ENCODE data around the gene STAM. TPM values are rescaled to one million over a fixed set of nuclear protein-coding genes. Genes with fewer than 3 reads are reported as not detected.

The STAM gene
- total and polyA plus RNA-seq, 2 donors (not counting 3 experiments of a cell fraction or from before 2014, with no cell fraction given), result 17.7 to 20.0 TPM

DNA sequence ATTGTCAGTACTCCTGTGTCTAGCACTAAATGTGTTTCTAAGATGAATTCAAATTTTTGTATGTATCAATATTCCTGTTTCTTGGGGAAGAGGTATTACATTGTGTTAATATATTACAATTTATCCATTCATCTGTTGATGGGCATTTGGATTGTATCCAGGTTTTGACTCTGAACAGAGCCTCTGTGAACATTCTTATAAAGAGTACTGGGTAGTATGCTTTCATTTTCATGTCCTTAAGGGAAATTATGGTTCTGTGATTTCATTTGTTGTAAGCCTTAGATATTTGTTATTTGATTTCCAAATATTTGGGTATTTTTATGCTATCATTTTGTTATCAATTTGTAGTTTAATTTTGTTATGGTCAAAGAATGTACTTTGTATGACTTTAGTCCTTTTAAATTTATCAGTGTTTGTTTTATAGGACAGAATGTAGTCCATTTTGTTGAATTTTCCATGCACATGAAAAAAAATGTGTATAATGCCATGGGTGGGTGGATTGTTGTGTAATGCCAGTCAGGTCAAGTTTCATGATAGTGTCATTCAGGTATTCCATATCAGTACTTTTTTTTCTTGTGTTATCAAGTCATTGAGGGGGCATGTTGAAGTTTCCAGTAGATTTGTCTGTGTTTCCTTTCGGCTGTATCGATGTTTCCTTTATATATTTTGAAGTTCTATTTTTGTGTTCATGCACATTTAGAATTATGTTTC is 38.4 kb downstream of the STAM start:
- Histone ChIP-seq H3K4me2 (ENCODE audit: insufficient read depth, low read length) (no peak overlapping the region), H3K27ac (ENCODE audit: insufficient read depth, low read depth, low read length) (no peak overlapping the region), H3K9ac (replicated peaks; ENCODE audit: extremely low read depth, insufficient read depth, low read length) (no peak overlapping the region), H3K36me3 (ENCODE audit: control insufficient read depth in 2 of 2, extremely low read depth in 1 of 2, insufficient read depth in 2 of 2, low read length in 2 of 2) (no peaks in the 10 kb centered on the region), H3K9me3 (replicated peaks; ENCODE audit: control insufficient read depth, insufficient read depth, low read length) (no peaks in the 10 kb centered on the region), H3K79me2 (ENCODE audit: control insufficient read depth, insufficient read depth, low read length) (peaks cover 52% of the 10 kb centered on the region), H2AFZ (ENCODE audit: low read depth, low read length) (no peak overlapping the region), H3K4me1 (ENCODE audit: control insufficient read depth, extremely low read depth, insufficient read depth, low read length) (peaks cover 2% of the 10 kb centered on the region), H3K9me1 (replicated peaks; ENCODE audit: control insufficient read depth, extremely low read depth, insufficient read depth, low read length) (peaks cover 2% of the 10 kb centered on the region), H4K20me1 (replicated peaks; ENCODE audit: control insufficient read depth, extremely low read depth, insufficient read depth, low read length) (no peaks in the 10 kb centered on the region), H3K27me3 (ENCODE audit: control insufficient read depth in 2 of 2, insufficient read depth in 2 of 2, low read length in 2 of 2) (no peaks in the 10 kb centered on the region), H3K4me3 (replicated peaks in 1 of 3; ENCODE audit: insufficient read depth in 1 of 3, low read depth in 1 of 3, low read length in 3 of 3) (no peak overlapping the region)
- ChIA-PET POLR2A (no interaction called here), CTCF (no interaction called here)
- no peak for FAIRE-seq
- no peak for TF ChIP-seq EZH2 (IDR thresholded peaks at IDR 0.05; ENCODE audit: borderline replicate concordance, low read depth, low read length, severe bottlenecking)
- no peak for TF ChIP-seq JUN (IDR thresholded peaks at IDR 0.05; ENCODE audit: borderline replicate concordance, insufficient read depth, insufficient read length, low read depth)
- no peak for TF ChIP-seq FOS (IDR thresholded peaks at IDR 0.05; ENCODE audit: borderline replicate concordance, insufficient read depth, low read length)
- TF ChIP-seq GATA2 (IDR thresholded peaks at IDR 0.05; ENCODE audit: insufficient read depth, insufficient read length, low read depth, low read length), result no peak
- TF ChIP-seq, protein P1, sequence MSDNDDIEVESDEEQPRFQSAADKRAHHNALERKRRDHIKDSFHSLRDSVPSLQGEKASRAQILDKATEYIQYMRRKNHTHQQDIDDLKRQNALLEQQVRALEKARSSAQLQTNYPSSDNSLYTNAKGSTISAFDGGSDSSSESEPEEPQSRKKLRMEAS (IDR thresholded peaks at IDR 0.05; ENCODE audit: insufficient read depth, insufficient read length), result no peak
- no peak for TF ChIP-seq POLR2A (IDR thresholded peaks at IDR 0.05; ENCODE audit: low read depth, low read length)
- TF ChIP-seq MYC (IDR thresholded peaks at IDR 0.05; ENCODE audit: low read depth, low read length), result no peak
- TF ChIP-seq POLR2AphosphoS5 (IDR thresholded peaks at IDR 0.05; ENCODE audit: insufficient read depth, low read depth, low read length), result no peak
- TF ChIP-seq, protein P2, sequence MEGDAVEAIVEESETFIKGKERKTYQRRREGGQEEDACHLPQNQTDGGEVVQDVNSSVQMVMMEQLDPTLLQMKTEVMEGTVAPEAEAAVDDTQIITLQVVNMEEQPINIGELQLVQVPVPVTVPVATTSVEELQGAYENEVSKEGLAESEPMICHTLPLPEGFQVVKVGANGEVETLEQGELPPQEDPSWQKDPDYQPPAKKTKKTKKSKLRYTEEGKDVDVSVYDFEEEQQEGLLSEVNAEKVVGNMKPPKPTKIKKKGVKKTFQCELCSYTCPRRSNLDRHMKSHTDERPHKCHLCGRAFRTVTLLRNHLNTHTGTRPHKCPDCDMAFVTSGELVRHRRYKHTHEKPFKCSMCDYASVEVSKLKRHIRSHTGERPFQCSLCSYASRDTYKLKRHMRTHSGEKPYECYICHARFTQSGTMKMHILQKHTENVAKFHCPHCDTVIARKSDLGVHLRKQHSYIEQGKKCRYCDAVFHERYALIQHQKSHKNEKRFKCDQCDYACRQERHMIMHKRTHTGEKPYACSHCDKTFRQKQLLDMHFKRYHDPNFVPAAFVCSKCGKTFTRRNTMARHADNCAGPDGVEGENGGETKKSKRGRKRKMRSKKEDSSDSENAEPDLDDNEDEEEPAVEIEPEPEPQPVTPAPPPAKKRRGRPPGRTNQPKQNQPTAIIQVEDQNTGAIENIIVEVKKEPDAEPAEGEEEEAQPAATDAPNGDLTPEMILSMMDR (IDR thresholded peaks at IDR 0.05; ENCODE audit: extremely low read depth in 1 of 2, insufficient read depth in 1 of 2, low read depth in 1 of 2, low read length in 2 of 2), result no peak
- BruUV-seq (replicated peaks), result no TSS peak
- DNase-seq (ENCODE audit: low read depth, low spot score), result peak; percentile 37
- dilution Hi-C loops (cut with MboI; ENCODE audit: extremely low pct_ligation_motif_present, low sequenced_read_pairs), result no loop called here
- intact Hi-C loops (cut with micrococcal nuclease), result no loop called here
